KMS-11 (cell line): ENCODE results near the gene CZIB.

Experiments used
- H2AFZ ChIP-seq: fragments of 200-600 bp; sonication (generic); 2 replicates; pipeline ENCODE4 v1.6.1; 2016; ENCODE audit warnings: antibody characterized with exemption, mixed run types, low read depth
- H3K27ac ChIP-seq: fragments of 200-600 bp; sonication (generic); 2 replicates; pipeline ENCODE4 v1.6.1; 2016; ENCODE audit warnings: mild to moderate bottlenecking, mixed run types
- H3K27me3 ChIP-seq: fragments of 200-600 bp; sonication (generic); 2 replicates; pipeline ENCODE4 v1.6.1; 2017; ENCODE audit warnings: mild to moderate bottlenecking, low read depth, mixed run types, moderate library complexity; ENCODE audit not compliant: insufficient read depth
- H3K36me3 ChIP-seq: fragments of 200-600 bp; sonication (generic); 2 replicates; pipeline ENCODE4 v1.6.1; 2017; ENCODE audit warnings: mild to moderate bottlenecking, mixed run types; ENCODE audit not compliant: insufficient read depth
- H3K4me1 ChIP-seq: fragments of 200-600 bp; sonication (generic); 2 replicates; pipeline ENCODE4 v1.6.1; 2016; ENCODE audit warnings: mild to moderate bottlenecking, low read depth, mixed run types; ENCODE audit not compliant: poor library complexity, severe bottlenecking
- H3K4me2 ChIP-seq: fragments of 200-600 bp; sonication (generic); 2 replicates; pipeline ENCODE4 v1.7.0; 2016; ENCODE audit warnings: mild to moderate bottlenecking, mixed run types
- H3K4me3 ChIP-seq: fragments of 200-600 bp; sonication (generic); IDR thresholded peaks from 2 replicates; pipeline ENCODE4 v1.6.1; 2017; ENCODE audit warnings: low read depth, low read length, mixed read lengths; ENCODE audit not compliant: insufficient read depth
- H3K79me2 ChIP-seq: fragments of 200-600 bp; sonication (generic); 2 replicates; pipeline ENCODE4 v1.6.1; 2016; ENCODE audit warnings: low read depth, mixed run types; ENCODE audit not compliant: insufficient read depth
- H3K9ac ChIP-seq: fragments of 200-600 bp; sonication (generic); 2 replicates; pipeline ENCODE4 v1.6.1; 2016; ENCODE audit warnings: mild to moderate bottlenecking, mixed run types
- H4K20me1 ChIP-seq: fragments of 200-600 bp; sonication (generic); 2 replicates; pipeline ENCODE4 v1.6.1; 2016; ENCODE audit warnings: mild to moderate bottlenecking, mixed run types; ENCODE audit not compliant: insufficient read depth
- CTCF ChIP-seq: fragments of 200-600 bp; sonication (generic); conservative IDR thresholded peaks from 2 replicates; pipeline ENCODE4 v1.6.1; 2017; ENCODE audit warnings: low read depth, mild to moderate bottlenecking, antibody characterized with exemption, low read length, moderate library complexity, mixed read lengths

Gene CZIB

DNA sequence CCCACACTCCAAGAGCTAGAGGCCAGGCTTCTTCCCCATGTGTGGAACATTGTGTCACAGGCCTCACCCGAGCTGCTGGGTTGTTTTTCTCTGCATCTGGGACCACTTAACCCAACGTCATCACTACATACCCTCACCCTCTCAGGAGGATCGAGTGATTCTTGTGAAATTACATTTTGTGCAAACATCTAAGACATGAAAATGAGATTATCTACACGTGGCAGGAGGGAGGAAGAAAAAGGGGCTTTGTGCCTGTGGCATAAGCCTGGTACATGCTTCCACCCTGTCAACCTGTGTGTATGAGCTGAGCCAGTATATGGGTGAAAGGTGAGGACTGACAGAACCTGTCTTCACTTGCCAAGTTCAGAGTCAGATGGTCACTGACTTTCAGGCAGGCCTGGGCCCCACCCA lies 22.2 kb downstream of the CZIB start:
- H3K79me2 ChIP-seq = peaks cover 14% of the 10 kb centered on the region; the same call in 1 of the 2 replicates
- TF ChIP-seq CTCF = no peak
- H4K20me1 ChIP-seq = no peaks in the 10 kb centered on the region
- H2AFZ ChIP-seq = no peak overlapping the region
- peak overlapping the region; percentile 92; the same call in 1 of the 2 replicates for H3K4me2 ChIP-seq
- no peaks in the 10 kb centered on the region for H3K27me3 ChIP-seq
- peaks cover 14% of the 10 kb centered on the region for H3K4me1 ChIP-seq
- no peak overlapping the region for H3K4me3 ChIP-seq
- H3K9ac ChIP-seq = no peak overlapping the region
- no peaks in the 10 kb centered on the region for H3K36me3 ChIP-seq
- no peak overlapping the region for H3K27ac ChIP-seq

DNA sequence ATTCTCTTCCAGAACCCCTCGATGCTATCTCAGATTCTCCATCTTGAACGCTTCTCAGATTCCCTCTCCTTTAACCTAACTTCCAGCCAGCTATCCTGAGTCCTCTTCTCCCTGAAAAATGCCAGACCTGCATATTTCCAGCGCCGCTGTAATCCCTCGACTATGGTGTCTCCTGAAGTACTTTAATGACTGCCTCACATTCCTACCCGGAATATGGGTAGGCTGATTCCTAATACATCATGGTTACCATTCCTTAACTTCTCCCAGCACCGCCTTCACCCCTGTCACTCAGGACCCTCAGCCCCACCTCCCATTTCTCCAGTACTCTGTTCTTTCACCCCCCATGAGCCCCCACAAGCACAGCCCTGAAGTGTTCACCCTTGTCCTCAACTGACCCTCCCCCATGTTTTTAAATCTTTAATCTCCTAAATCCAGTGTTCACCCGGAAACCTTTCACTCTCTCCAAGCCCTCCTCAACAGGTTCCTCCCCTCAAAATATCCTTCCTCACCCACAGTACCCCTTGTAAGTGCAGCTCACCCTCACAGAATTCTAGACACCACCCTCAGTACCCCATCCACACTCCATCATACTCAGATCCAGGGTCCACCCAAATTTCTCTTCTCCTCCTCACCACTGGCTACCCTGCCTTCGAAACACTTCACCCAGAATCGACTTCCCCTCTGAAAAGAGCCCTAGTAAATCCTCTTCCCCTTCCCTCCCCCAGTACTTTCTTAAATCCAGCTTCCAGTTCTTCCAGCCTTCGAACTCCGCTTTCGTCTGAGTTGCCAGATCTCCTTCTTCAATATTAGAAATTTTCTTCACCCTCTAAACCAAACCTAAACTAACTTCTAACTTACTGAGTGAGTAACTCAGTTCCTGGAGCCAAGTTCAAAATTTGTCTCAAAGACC lies 22.9 kb downstream of the CZIB start:
- Histone ChIP-seq H3K27me3 (no peaks in the 10 kb centered on the region), H3K9ac (peak overlapping the region; percentile 88), H2AFZ (peak overlapping the region; percentile 99), H3K4me3 (peak overlapping the region; percentile 90), H3K4me2 (peak overlapping the region; percentile 92), H3K4me1 (peaks cover 14% of the 10 kb centered on the region), H3K79me2 (peaks cover 14% of the 10 kb centered on the region; the same call in 1 of the 2 replicates), H3K27ac (peak overlapping the region; percentile 77), H3K36me3 (no peaks in the 10 kb centered on the region), H4K20me1 (no peaks in the 10 kb centered on the region)
- TF ChIP-seq CTCF = no peak

DNA sequence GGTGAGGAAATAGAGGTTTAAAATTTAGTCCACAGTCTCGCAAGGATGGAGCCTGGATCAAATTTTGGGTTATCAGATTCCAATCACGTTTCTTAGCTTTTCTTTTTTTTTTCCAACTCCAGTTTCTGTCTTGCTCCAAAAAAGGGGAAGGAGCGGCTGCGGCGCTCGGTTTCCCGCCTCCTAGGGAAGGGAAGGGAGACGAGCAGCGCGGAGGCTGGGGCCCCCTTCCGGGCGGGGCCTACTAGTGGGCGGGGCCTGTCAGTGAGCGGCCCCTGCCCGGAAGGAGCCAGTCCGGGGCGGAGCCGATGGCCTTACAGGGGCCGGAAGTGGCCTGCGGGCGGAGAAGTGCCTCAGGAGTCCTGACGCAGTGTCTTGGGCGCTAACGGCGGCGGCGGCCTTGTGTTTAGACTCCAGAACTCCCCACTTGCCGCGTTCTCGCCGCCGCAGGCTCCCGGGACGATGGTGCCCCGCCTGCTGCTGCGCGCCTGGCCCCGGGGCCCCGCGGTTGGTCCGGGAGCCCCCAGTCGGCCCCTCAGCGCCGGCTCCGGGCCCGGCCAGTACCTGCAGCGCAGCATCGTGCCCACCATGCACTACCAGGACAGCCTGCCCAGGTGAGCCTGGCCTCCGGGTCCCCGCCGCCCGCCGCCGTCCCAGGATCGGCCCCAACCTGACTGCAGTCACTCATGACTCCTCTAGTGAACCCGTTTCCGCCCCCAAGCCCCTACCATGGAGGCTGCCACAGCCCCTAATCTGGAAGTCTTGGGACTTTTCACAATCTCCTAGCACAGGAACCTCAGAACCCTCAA lies 23.7 kb downstream of the CZIB start, which contains the start of gene CPT2:
Gene CPT2, plus strand, starts transcription at position 340 of the 806 bp plus-strand sequence. Its CDS starts 120 bp downstream, at position 460.
- H3K27me3 ChIP-seq = no peaks in the 10 kb centered on the region

More for the DNA sequence above, 23.7 kb downstream of the CZIB start, which contains the start of gene CPT2:
- H3K9ac ChIP-seq = peak within 1 kb of the TSS; percentile 88
- no peaks in the 10 kb centered on the region for H3K36me3 ChIP-seq
- H3K4me2 ChIP-seq = peak within 1 kb of the TSS; percentile 92
- H3K4me3 ChIP-seq = peak within 1 kb of the TSS; percentile 90
- no peaks in the 10 kb centered on the region for H4K20me1 ChIP-seq
- peaks cover 14% of the 10 kb centered on the region for H3K4me1 ChIP-seq
- peak within 1 kb of the TSS; percentile 77 for H3K27ac ChIP-seq
- no peak for TF ChIP-seq CTCF
- peak within 1 kb of the TSS; percentile 99 for H2AFZ ChIP-seq
- peaks cover 14% of the 10 kb centered on the region; the same call in 1 of the 2 replicates for H3K79me2 ChIP-seq
